SK-N-SH treated with all-trans-retinoic acid at 6 μM for 48 hours (cell line): ENCODE data around the gene GAREM1.

Experiments
- ARNTL ChIP-seq: fragments of 450-650 bp; formaldehyde crosslinking; IDR thresholded peaks from 2 replicates; pipeline ENCODE4 v1.5.0; 2020; ENCODE audit warnings: low read depth, mild to moderate bottlenecking, moderate library complexity, borderline replicate concordance
- CSDC2 ChIP-seq: fragments of 250-450 bp; sonication (Bioruptor Pico); IDR thresholded peaks from 2 replicates; pipeline ENCODE4 v1.5.0; 2020; ENCODE audit warnings: mild to moderate bottlenecking, moderate library complexity
- ESRRG ChIP-seq: fragments of 250-450 bp; sonication (Bioruptor Pico); IDR thresholded peaks from 2 replicates; pipeline ENCODE4 v1.6.1; 2021; ENCODE audit warnings: mild to moderate bottlenecking
- GLIS3 ChIP-seq: fragments of 250-450 bp; sonication (Bioruptor Pico); IDR thresholded peaks from 2 replicates; pipeline ENCODE4 v1.5.0; 2020; ENCODE audit warnings: mild to moderate bottlenecking, moderate library complexity
- RARB ChIP-seq: fragments of 250-450 bp; sonication (Bioruptor Pico); IDR thresholded peaks from 2 replicates; pipeline ENCODE4 v1.8.0; 2021; ENCODE audit warnings: mild to moderate bottlenecking, moderate library complexity
- TCF4 ChIP-seq: fragments of 250-450 bp; sonication (Bioruptor Pico); IDR thresholded peaks from 2 replicates; pipeline ENCODE4 v1.8.0; 2021; ENCODE audit warnings: mild to moderate bottlenecking, moderate library complexity, borderline replicate concordance
- TOX ChIP-seq: fragments of 250-450 bp; sonication (Bioruptor Pico); IDR thresholded peaks from 2 replicates; pipeline ENCODE4 v1.8.0; 2021; ENCODE audit warnings: mild to moderate bottlenecking, moderate library complexity, borderline replicate concordance
- ZNF70 ChIP-seq: fragments of 450-650 bp; formaldehyde crosslinking; IDR thresholded peaks from 2 replicates; pipeline ENCODE4 v1.5.0; 2020; ENCODE audit warnings: mild to moderate bottlenecking, moderate library complexity
- TF ChIP-seq, protein P1 (sequence below): fragments of 250-450 bp; sonication (Bioruptor Pico); IDR thresholded peaks from 2 replicates; pipeline ENCODE4 v1.5.1; 2020; ENCODE audit warnings: low read depth, mild to moderate bottlenecking, moderate library complexity
- TF ChIP-seq, protein P2 (sequence below): fragments of 250-450 bp; sonication (Bioruptor Pico); IDR thresholded peaks from 2 replicates; pipeline ENCODE4 v1.8.0; 2020; ENCODE audit warnings: mild to moderate bottlenecking, moderate library complexity, borderline replicate concordance
- TF ChIP-seq, protein P3 (sequence below): fragments of 250-450 bp; sonication (Bioruptor Pico); IDR thresholded peaks from 2 replicates; pipeline ENCODE4 v1.5.0; 2020; ENCODE audit warnings: mild to moderate bottlenecking, moderate library complexity
- TF ChIP-seq, protein P4 (sequence below): fragments of 250-450 bp; sonication (Bioruptor Pico); IDR thresholded peaks from 2 replicates; pipeline ENCODE4 v1.5.1; 2021; ENCODE audit warnings: mild to moderate bottlenecking, moderate library complexity

DNA sequence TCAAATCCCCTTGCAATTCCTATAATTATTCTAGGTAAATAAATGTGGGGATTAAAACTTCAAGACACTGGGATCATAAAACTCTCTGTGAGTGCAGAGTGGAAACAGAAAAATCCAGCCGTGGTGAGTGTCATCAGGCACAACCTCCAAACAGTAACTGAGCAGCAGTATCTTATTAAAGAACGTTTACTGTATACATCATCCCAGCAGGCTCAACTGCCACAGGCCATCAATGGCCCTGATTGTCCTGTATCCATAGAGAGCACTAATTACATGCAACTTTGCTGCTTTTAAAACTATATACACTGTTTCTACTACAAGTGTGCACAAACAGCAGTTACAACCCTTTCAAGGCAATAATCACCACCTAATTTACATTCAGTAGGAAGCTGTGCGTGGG lies 23.9 kb downstream of the GAREM1 start:
- TF ChIP-seq TCF4 (CRISPR knock-in tag) (no peak), ARNTL (CRISPR knock-in tag) (no peak), ZNF70 (CRISPR knock-in tag) (no peak), TOX (no peak), CSDC2 (CRISPR knock-in tag) (no peak), RARB (CRISPR knock-in tag) (no peak), GLIS3 (CRISPR knock-in tag) (no peak), ESRRG (no peak)
- TF ChIP-seq, protein P1, sequence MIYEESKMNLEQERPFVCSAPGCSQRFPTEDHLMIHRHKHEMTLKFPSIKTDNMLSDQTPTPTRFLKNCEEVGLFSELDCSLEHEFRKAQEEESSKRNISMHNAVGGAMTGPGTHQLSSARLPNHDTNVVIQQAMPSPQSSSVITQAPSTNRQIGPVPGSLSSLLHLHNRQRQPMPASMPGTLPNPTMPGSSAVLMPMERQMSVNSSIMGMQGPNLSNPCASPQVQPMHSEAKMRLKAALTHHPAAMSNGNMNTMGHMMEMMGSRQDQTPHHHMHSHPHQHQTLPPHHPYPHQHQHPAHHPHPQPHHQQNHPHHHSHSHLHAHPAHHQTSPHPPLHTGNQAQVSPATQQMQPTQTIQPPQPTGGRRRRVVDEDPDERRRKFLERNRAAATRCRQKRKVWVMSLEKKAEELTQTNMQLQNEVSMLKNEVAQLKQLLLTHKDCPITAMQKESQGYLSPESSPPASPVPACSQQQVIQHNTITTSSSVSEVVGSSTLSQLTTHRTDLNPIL = no peak
- TF ChIP-seq, protein P2, sequence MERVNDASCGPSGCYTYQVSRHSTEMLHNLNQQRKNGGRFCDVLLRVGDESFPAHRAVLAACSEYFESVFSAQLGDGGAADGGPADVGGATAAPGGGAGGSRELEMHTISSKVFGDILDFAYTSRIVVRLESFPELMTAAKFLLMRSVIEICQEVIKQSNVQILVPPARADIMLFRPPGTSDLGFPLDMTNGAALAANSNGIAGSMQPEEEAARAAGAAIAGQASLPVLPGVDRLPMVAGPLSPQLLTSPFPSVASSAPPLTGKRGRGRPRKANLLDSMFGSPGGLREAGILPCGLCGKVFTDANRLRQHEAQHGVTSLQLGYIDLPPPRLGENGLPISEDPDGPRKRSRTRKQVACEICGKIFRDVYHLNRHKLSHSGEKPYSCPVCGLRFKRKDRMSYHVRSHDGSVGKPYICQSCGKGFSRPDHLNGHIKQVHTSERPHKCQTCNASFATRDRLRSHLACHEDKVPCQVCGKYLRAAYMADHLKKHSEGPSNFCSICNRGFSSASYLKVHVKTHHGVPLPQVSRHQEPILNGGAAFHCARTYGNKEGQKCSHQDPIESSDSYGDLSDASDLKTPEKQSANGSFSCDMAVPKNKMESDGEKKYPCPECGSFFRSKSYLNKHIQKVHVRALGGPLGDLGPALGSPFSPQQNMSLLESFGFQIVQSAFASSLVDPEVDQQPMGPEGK = no peak
- TF ChIP-seq, protein P3, sequence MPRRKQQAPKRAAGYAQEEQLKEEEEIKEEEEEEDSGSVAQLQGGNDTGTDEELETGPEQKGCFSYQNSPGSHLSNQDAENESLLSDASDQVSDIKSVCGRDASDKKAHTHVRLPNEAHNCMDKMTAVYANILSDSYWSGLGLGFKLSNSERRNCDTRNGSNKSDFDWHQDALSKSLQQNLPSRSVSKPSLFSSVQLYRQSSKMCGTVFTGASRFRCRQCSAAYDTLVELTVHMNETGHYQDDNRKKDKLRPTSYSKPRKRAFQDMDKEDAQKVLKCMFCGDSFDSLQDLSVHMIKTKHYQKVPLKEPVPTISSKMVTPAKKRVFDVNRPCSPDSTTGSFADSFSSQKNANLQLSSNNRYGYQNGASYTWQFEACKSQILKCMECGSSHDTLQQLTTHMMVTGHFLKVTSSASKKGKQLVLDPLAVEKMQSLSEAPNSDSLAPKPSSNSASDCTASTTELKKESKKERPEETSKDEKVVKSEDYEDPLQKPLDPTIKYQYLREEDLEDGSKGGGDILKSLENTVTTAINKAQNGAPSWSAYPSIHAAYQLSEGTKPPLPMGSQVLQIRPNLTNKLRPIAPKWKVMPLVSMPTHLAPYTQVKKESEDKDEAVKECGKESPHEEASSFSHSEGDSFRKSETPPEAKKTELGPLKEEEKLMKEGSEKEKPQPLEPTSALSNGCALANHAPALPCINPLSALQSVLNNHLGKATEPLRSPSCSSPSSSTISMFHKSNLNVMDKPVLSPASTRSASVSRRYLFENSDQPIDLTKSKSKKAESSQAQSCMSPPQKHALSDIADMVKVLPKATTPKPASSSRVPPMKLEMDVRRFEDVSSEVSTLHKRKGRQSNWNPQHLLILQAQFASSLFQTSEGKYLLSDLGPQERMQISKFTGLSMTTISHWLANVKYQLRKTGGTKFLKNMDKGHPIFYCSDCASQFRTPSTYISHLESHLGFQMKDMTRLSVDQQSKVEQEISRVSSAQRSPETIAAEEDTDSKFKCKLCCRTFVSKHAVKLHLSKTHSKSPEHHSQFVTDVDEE (CRISPR knock-in tag) = no peak
- TF ChIP-seq, protein P4, sequence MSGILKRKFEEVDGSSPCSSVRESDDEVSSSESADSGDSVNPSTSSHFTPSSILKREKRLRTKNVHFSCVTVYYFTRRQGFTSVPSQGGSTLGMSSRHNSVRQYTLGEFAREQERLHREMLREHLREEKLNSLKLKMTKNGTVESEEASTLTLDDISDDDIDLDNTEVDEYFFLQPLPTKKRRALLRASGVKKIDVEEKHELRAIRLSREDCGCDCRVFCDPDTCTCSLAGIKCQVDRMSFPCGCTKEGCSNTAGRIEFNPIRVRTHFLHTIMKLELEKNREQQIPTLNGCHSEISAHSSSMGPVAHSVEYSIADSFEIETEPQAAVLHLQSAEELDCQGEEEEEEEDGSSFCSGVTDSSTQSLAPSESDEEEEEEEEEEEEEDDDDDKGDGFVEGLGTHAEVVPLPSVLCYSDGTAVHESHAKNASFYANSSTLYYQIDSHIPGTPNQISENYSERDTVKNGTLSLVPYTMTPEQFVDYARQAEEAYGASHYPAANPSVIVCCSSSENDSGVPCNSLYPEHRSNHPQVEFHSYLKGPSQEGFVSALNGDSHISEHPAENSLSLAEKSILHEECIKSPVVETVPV (CRISPR knock-in tag) = no peak
